Activated CD4-positive, alpha-beta T cell treated with anti-CD3 and anti-CD28 coated beads, Interleukin-2, amount 50 U/mL, for 48 hours (primary cell): ENCODE data around the gene ADAM11.
A peak's percentile ranks its signal among the peaks of the same experiment; 100 is the strongest.

Experiments used
- DNase-seq, 2 experiments: peaks; one replicate each; pipeline ENCODE4 v3.0.0-alpha.2; 2020

ADAM11 gene

GRCh38 chr17:44759086-44759915 lies 513 bp downstream of the ADAM11 start:
- DNase-seq = no peak

DNA sequence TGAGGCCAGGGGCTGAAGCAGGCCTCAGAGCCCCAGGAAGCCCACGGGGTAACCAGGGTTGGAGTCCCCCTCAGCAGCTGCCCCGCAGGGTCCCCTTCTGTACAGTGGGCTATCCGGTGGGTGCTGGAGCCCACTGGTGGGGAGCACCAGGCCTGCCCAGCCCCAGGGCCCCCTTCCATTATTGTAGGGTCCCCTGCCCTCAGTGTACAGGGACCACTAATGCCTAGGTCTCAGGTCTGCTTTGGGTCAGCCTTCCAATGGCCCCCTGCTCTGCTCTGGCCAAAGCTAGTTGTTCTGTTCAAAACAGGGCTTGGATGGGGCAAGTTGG lies 1.1 kb downstream of the ADAM11 start:
- no peak for DNase-seq

GRCh38 chr17:44760474-44761308 lies 1.9 kb downstream of the ADAM11 start:
- no peak for DNase-seq

GRCh38 chr17:44761932-44762810 lies 3.4 kb downstream of the ADAM11 start:
- no peak for DNase-seq

GRCh38 chr17:44763170-44763569 lies 4.4 kb downstream of the ADAM11 start:
- no peak for DNase-seq

DNA sequence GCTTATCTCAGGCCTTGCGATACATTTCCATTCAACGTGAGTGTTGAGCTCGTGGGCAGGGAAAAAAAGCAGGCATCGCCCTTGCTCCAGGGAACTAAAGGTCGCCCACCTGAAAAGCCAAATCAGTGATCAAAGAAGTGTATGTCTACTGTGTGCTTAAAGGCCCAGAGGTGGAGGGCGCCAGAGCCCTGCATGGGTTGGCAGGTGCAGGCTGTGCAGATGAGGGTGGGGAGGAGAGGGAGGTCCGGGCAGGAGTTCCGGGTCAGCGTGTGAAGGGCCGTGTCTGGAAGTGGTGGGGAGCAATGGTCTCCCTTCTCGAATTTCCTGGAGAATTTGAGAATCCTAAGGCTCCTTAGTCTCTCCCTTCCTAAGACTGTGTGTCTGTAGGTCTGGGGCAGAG lies 7.2 kb downstream of the ADAM11 start:
- DNase-seq = no peak

DNA sequence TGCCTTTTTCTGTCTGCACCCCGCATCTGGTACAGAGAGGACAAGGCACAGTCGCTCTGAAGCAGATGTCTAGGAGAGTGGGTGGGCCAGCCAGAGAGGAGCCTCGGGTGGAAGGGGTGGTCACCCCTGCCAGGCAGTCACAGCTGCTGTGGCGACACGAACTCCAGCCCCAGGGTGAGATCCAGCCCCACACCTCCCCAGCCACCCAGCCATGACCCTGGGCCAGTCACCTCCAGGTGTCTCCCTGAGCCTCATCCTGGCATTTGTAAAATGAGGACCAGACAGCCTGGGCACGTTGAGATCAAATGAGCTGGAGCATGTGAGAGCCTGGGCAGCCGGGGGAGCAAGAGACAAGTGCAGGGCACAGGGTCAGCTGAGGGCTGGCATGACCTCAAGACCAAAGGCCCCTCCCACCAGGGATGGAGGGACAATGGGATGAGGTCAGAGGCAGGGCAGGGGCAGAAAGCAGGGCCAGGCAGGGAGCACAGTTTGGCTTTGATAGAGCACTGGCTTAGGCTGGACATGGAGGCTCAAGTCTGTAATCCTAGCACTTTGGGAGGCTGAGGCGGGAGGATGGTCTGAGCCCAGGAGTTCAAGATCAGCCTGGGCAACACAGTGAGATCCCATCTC lies 7.7 kb downstream of the ADAM11 start:
- no peak for DNase-seq

- no peak for DNase-seq
These were observed 8.7 kb downstream of the ADAM11 start for GRCh38 chr17:44767493-44767892.

GRCh38 chr17:44768505-44769142 lies 9.8 kb downstream of the ADAM11 start:
- no peak for DNase-seq

- no peak for DNase-seq
These were observed 10.4 kb downstream of the ADAM11 start for GRCh38 chr17:44769230-44769629.

- DNase-seq = no peak
These were observed 10.9 kb downstream of the ADAM11 start for GRCh38 chr17:44769647-44770084.

DNA sequence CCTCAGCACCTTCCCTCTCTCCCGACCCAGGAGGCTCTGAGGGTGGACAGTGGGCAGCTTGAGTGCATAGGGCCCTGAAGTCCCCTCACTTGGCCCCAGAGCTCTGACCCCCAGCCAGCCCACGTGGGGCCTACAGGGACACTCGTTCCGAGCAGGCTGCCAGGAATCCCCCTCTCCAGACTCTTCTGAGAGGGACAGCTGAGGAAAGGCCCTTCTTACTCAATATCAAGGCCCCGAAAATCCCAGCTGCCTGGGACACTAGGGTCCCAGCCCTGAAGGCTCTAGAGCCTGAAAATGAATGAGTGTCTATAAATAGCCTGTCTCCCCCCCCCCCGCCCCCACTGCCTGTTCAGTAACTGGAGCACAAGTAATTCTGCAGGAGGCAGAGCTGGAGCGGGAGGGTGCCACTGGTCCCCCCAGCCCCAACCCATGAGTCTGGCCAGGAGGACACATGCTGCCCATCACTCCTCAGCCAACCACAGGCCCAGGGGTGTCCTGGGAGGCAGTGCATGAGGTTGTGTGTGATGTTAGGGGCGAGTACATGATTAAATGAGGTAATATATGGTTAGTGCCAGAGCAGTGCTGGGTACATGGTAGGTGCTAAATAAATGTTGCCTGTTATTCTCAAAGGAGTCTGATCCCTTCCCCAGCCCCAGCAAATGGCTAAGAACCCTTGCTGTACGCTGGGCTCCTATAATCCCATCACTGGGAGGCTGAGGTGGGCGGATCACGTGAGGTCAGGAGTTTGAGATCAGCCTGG lies 11.6 kb downstream of the ADAM11 start:
- DNase-seq = no peak

DNA sequence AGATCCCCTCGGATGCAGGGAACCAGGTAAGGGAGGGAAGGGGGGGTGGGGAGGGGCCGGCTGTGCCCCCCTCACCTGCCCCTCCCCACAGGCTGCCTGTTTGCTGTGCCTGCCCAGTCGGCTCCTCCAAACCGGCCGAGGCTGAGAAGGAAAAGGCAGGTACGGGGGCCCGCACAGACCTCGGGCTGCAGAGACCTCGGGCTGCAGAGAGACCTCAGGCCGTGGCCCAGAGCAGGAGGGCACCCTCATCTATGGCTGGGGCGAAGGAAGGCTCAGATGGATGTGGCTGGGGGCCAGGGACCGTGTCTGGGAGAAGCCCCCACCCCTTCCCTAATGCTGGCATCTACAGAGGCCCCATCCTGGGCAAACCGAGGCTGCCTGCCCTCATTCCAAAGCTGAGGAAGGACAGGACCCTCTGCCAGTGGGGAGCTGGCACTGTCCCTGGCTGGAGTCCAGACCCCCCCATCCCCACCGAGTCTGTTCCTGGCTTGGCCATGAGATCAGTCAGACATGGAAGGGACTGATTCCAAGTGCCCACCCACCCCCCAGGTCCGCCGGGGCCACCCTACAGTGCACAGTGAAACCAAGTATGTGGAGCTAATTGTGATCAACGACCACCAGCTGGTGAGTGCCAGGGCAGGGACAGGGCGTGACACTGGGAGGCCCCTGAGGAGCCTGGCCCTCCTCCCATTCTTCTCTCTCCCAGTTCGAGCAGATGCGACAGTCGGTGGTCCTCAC lies 13.7 kb downstream of the ADAM11 start:
- no peak for DNase-seq

- DNase-seq = no peak
These were observed 14.4 kb downstream of the ADAM11 start for GRCh38 chr17:44773140-44773539.

DNA sequence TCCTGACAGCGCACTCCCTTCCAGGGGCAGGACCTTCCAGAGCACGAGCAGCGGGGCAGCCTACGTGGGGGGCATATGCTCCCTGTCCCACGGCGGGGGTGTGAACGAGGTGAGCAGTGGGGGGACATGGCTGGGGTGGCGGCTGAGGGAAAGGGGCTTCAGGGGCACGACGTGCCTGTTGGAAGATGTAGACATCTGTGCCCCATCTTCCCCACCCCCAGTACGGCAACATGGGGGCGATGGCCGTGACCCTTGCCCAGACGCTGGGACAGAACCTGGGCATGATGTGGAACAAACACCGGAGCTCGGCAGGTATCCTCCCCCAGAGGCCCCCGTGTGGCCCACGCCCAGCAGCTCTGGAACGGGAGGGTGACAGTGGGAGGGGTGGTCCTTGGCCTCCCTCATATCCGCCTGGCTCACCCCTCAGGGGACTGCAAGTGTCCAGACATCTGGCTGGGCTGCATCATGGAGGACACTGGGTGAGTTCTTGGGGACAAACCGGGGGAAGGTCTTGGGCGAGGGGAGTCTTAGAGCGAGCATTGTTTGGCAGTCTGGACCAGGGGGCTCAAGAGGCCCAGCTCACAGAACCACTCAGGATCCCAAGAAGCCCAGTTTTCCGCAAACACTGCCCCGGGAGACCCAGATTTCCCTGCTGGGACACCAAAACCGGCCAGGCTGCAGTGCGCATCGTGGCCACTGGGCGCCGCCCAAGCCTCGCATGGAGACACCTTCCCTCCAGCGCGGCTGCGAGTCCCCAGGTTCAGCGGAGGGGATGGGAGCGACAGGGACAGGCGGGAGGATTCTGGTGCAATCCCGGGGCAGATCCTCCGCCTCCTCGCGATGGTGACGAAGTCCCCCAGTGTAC lies 15.7 kb downstream of the ADAM11 start:
- DNase-seq = peak; percentile 95

- DNase-seq = peak; percentile 99
These were observed 16.5 kb downstream of the ADAM11 start for GRCh38 chr17:44775136-44775837.

- no peak for DNase-seq
These were observed 17.2 kb downstream of the ADAM11 start for GRCh38 chr17:44775838-44776621.
